H9 (cell line): Measurements from ENCODE around the gene GNMT. TPM values are rescaled to one million over a fixed set of nuclear protein-coding genes. Genes with fewer than 3 reads are reported as not detected.

Experiments
- DNase-seq: peaks from one replicate; pipeline ENCODE4 v3.0.0-alpha.2; 2017
- H2AFZ ChIP-seq: one replicate; pipeline ENCODE4 v1.6.1; 2013; ENCODE audit warnings: mild to moderate bottlenecking, low read length, control low read depth, moderate library complexity
- H2AK5ac ChIP-seq: 2 replicates; pipeline ENCODE4 v1.6.1; 2013; ENCODE audit warnings: low read length, control low read depth, mixed read lengths; ENCODE audit not compliant: insufficient read length
- H2BK120ac ChIP-seq: one replicate; pipeline ENCODE4 v1.6.1; 2013; ENCODE audit warnings: low read depth, mild to moderate bottlenecking, low read length, control low read depth, inconsistent platforms; ENCODE audit not compliant: poor library complexity, severe bottlenecking
- H2BK12ac ChIP-seq: 2 replicates; pipeline ENCODE4 v1.6.1; 2013; ENCODE audit warnings: low read length, control low read depth, mixed read lengths, low read depth; ENCODE audit not compliant: insufficient read length
- H2BK15ac ChIP-seq: 2 replicates; pipeline ENCODE4 v1.6.1; 2013; ENCODE audit warnings: low read depth, low read length, control low read depth
- H2BK20ac ChIP-seq: one replicate; pipeline ENCODE4 v1.6.1; 2013; ENCODE audit warnings: low read depth, mild to moderate bottlenecking, low read length, control low read depth, inconsistent platforms; ENCODE audit not compliant: poor library complexity, severe bottlenecking
- H2BK5ac ChIP-seq: 2 replicates; pipeline ENCODE4 v1.6.1; 2013; ENCODE audit warnings: low read length, control low read depth, mixed read lengths; ENCODE audit not compliant: insufficient read length
- H3K14ac ChIP-seq: 2 replicates; pipeline ENCODE4 v1.6.1; 2013; ENCODE audit warnings: low read length, control low read depth; ENCODE audit not compliant: insufficient read depth
- H3K18ac ChIP-seq: 2 replicates; pipeline ENCODE4 v1.6.1; 2013; ENCODE audit warnings: low read depth, mild to moderate bottlenecking, mixed read lengths, low read length, control low read depth; ENCODE audit not compliant: insufficient read length
- H3K23ac ChIP-seq: 2 replicates; pipeline ENCODE4 v1.6.1; 2013; ENCODE audit warnings: low read length, control low read depth, mixed read lengths, low read depth; ENCODE audit not compliant: insufficient read length
- H3K23me2 ChIP-seq: 2 replicates; pipeline ENCODE4 v1.6.1; 2013; ENCODE audit warnings: low read depth, mild to moderate bottlenecking, mixed read lengths, low read length, control low read depth; ENCODE audit not compliant: insufficient read length, poor library complexity, severe bottlenecking
- H3K27ac ChIP-seq: 2 replicates; pipeline ENCODE4 v1.5.1; 2013; ENCODE audit warnings: low read length, control low read depth, mixed read lengths, low read depth; ENCODE audit not compliant: insufficient read length
- H3K27me3 ChIP-seq: 2 replicates; pipeline ENCODE4 v1.6.1; 2013; ENCODE audit warnings: low read length, control low read depth, inconsistent platforms; ENCODE audit not compliant: insufficient read depth
- H3K4ac ChIP-seq: 2 replicates; pipeline ENCODE4 v1.6.1; 2013; ENCODE audit warnings: low read depth, mild to moderate bottlenecking, control low read depth, inconsistent platforms, low read length, moderate library complexity
- H3K4me1 ChIP-seq: 2 replicates; pipeline ENCODE4 v1.6.1; 2013; ENCODE audit warnings: low read length, control low read depth, inconsistent platforms; ENCODE audit not compliant: insufficient read depth
- H3K4me2 ChIP-seq: 2 replicates; pipeline ENCODE4 v1.6.1; 2013; ENCODE audit warnings: low read length, control low read depth, mixed read lengths; ENCODE audit not compliant: insufficient read length, insufficient read depth
- H3K56ac ChIP-seq: 2 replicates; pipeline ENCODE4 v1.6.1; 2013; ENCODE audit warnings: low read depth, mild to moderate bottlenecking, mixed read lengths, low read length, control low read depth; ENCODE audit not compliant: insufficient read length
- H3K79me1 ChIP-seq: 2 replicates; pipeline ENCODE4 v1.6.1; 2013; ENCODE audit warnings: low read depth, mild to moderate bottlenecking, moderate library complexity, low read length, control low read depth, inconsistent platforms; ENCODE audit not compliant: insufficient read depth, poor library complexity, severe bottlenecking
- H3K79me2 ChIP-seq: 2 replicates; pipeline ENCODE4 v1.6.1; 2013; ENCODE audit warnings: low read length, control low read depth, inconsistent platforms; ENCODE audit not compliant: insufficient read depth
- H3K9ac ChIP-seq: 2 replicates; pipeline ENCODE4 v1.6.1; 2013; ENCODE audit warnings: low read length, control low read depth, mixed read lengths; ENCODE audit not compliant: insufficient read length; ENCODE audit errors: extremely low read depth
- H3K9me3 ChIP-seq: one replicate; pipeline ENCODE4 v1.6.1; 2013; ENCODE audit warnings: low read depth, low read length, inconsistent platforms; ENCODE audit not compliant: control insufficient read depth
- H3T11ph ChIP-seq: one replicate; pipeline ENCODE4 v1.6.1; 2013; ENCODE audit warnings: mild to moderate bottlenecking, low read length, control low read depth, inconsistent platforms
- H4K20me1 ChIP-seq: one replicate; pipeline ENCODE4 v1.6.1; 2013; ENCODE audit not compliant: control insufficient read depth, insufficient read length, insufficient read depth
- H4K5ac ChIP-seq: 2 replicates; pipeline ENCODE4 v1.6.1; 2013; ENCODE audit warnings: low read depth, mild to moderate bottlenecking, mixed read lengths, low read length, control low read depth; ENCODE audit not compliant: insufficient read length
- H4K8ac ChIP-seq: replicated peaks from 2 replicates; pipeline ENCODE4 v1.6.1; 2013; ENCODE audit warnings: low read length, control low read depth, mixed read lengths, low read depth; ENCODE audit not compliant: insufficient read length
- H4K91ac ChIP-seq: 2 replicates; pipeline ENCODE4 v1.6.1; 2013; ENCODE audit warnings: low read depth, mild to moderate bottlenecking, moderate library complexity, mixed read lengths, low read length, control low read depth; ENCODE audit not compliant: insufficient read length
- H3K27ac Mint-ChIP-seq, 3 experiments: 2 replicates in 2 of 3; 3 replicates in 1 of 3; pipeline ENCODE4 v1.8.0; 2020 to 2021; ENCODE audit warnings: mixed read lengths in 3 of 3, mild to moderate bottlenecking in 1 of 3, moderate library complexity in 1 of 3
- H3K27me3 Mint-ChIP-seq: 2 replicates; pipeline ENCODE4 v1.8.0; 2021; ENCODE audit warnings: low read depth, mild to moderate bottlenecking, moderate library complexity, mixed read lengths
- H3K36me3 Mint-ChIP-seq, 3 experiments: 2 replicates in 2 of 3; 3 replicates in 1 of 3; pipeline ENCODE4 v1.8.0; 2020 to 2021; ENCODE audit warnings: low read depth in 3 of 3, mixed read lengths in 3 of 3; ENCODE audit not compliant: insufficient read depth in 1 of 3
- H3K4me1 Mint-ChIP-seq, 2 experiments: 2 replicates each; pipeline ENCODE4 v1.8.0; 2020; ENCODE audit warnings: mixed read lengths in 2 of 2
- H3K4me3 Mint-ChIP-seq, 2 experiments: 2 replicates in 1 of 2; 3 replicates in 1 of 2; pipeline ENCODE4 v1.8.0; 2020 to 2021; ENCODE audit warnings: mild to moderate bottlenecking in 2 of 2, mixed read lengths in 2 of 2, moderate library complexity in 1 of 2
- H3K9me3 Mint-ChIP-seq, 2 experiments: 2 replicates in 1 of 2; 3 replicates in 1 of 2; pipeline ENCODE4 v1.8.0; 2020; ENCODE audit warnings: mild to moderate bottlenecking in 2 of 2, mixed read lengths in 2 of 2, moderate library complexity in 1 of 2
- WGBS: extraction: QIAGEN DNeasy Blood & Tissue Kit; methylation state at CpG from one replicate; pipeline ENCODE4 v1.1.7; 2013; ENCODE audit warnings: missing lambda C conversion rate, low lambda C conversion rate, mixed read lengths; ENCODE audit not compliant: insufficient read length; ENCODE audit errors: extremely low coverage; 5-methylcytosine and 5-hydroxymethylcytosine counted together
- total RNA-seq: library from RNA; stranded (reverse); gene quantifications from 2 replicates; pipeline ENCODE4 v1.2.1, GENCODE V29; 2021
- TF ChIP-seq, protein P1 (sequence below): fragments of 200-600 bp; sonication (generic); conservative IDR thresholded peaks from 3 replicates; pipeline ENCODE4 v1.8.0; 2021; ENCODE audit warnings: antibody characterized with exemption, mild to moderate bottlenecking

GNMT gene
- total RNA-seq, 1 experiment from 2014 or later: 1.1 TPM

DNA sequence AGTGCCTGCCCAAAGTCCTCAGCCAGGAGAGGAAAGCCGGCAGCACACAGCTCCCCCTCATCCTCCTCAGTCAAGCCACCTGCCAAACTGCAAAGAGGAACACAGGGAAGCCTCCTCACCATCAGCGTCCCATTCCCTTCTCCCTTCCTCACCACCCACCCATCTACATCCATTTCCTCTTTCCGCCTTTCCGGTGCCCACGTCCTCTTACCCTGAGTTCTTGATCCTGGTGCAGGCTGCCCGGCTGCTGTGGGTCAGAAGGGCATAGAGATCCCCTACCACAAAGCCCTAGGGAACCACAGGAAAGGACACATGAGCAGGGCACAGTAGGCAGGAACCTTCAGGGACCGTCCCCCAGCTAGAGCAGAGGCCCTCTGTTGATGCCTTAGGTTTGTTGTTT, 6.0 kb downstream of the GNMT start:
- Histone ChIP-seq H4K5ac (no peak overlapping the region), H3K4ac (no peak overlapping the region), H3K27ac (no peak overlapping the region), H3K4me2 (no peak overlapping the region), H2AFZ (no peak overlapping the region), H2AK5ac (no peak overlapping the region), H2BK120ac (no peak overlapping the region), H2BK20ac (no peak overlapping the region), H4K20me1 (no peaks in the 10 kb centered on the region), H3K23ac (no peak overlapping the region), H4K91ac (no peak overlapping the region), H3K79me2 (no peaks in the 10 kb centered on the region), H3T11ph (no peak overlapping the region), H3K14ac (no peak overlapping the region), H3K79me1 (no peaks in the 10 kb centered on the region), H3K4me1 (no peaks in the 10 kb centered on the region), H3K27me3 (no peaks in the 10 kb centered on the region), H2BK5ac (no peak overlapping the region), H2BK15ac (no peak overlapping the region), H2BK12ac (no peak overlapping the region), H3K18ac (no peak overlapping the region), H3K23me2 (no peaks in the 10 kb centered on the region), H3K9ac (no peak overlapping the region), H3K9me3 (no peaks in the 10 kb centered on the region), H4K8ac (no peak overlapping the region), H3K56ac (no peak overlapping the region)
- H3K4me3 Mint-ChIP-seq: no peak overlapping the region
- WGBS: 67% methylated on average over 3 of the region's 7 CpGs
- DNase-seq: no peak
- peaks cover 0 to 38% (median 14%) of the 10 kb centered on the region in 3 experiments; a peak in 5 of 7 replicates for H3K36me3 Mint-ChIP-seq
- H3K9me3 Mint-ChIP-seq: no peaks in the 10 kb centered on the region
- H3K4me1 Mint-ChIP-seq: 0 out of 4 replicates have a peak, but pooled peaks cover 0 to 2% of the 10 kb centered on the region in 2 experiments
- TF ChIP-seq, protein P1, sequence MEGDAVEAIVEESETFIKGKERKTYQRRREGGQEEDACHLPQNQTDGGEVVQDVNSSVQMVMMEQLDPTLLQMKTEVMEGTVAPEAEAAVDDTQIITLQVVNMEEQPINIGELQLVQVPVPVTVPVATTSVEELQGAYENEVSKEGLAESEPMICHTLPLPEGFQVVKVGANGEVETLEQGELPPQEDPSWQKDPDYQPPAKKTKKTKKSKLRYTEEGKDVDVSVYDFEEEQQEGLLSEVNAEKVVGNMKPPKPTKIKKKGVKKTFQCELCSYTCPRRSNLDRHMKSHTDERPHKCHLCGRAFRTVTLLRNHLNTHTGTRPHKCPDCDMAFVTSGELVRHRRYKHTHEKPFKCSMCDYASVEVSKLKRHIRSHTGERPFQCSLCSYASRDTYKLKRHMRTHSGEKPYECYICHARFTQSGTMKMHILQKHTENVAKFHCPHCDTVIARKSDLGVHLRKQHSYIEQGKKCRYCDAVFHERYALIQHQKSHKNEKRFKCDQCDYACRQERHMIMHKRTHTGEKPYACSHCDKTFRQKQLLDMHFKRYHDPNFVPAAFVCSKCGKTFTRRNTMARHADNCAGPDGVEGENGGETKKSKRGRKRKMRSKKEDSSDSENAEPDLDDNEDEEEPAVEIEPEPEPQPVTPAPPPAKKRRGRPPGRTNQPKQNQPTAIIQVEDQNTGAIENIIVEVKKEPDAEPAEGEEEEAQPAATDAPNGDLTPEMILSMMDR: no peak
- H3K27ac Mint-ChIP-seq: no peak overlapping the region; a peak in 1 of 7 replicates
- peaks cover 7% of the 10 kb centered on the region for H3K27me3 Mint-ChIP-seq
